GM19455 (cell line): Measurements from ENCODE around the gene SECISBP2L.
"Not testable (repeated sequence)": the region's sequence is repeated elsewhere in the genome, so short reads cannot be mapped to it uniquely, and the experiment has no call there.

Experiments
- ATAC-seq: cut with Tn5 transposase; IDR thresholded peaks from one replicate; pipeline ENCODE4 v1.9.1; 2021; ENCODE audit not compliant: unreplicated experiment

Gene SECISBP2L

DNA sequence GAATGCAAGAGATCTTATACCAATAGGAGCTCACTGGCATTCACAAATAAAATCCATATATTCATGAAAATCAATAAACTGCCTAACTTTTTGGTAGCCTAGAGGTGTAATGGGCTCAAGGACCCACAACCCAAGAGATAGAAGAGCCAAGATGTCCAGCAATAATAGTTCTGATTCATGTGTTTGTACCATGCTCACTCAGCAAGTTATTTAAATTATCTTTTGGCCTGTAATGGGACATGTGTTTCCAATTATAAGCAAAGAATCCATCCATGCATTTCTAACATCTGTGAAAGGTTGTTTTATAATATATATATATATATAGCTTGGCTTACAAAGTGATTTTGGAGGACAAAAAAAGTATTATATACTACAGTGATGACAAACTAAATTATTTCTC lies 52.9 kb downstream of the SECISBP2L start:
- no peak for ATAC-seq

DNA sequence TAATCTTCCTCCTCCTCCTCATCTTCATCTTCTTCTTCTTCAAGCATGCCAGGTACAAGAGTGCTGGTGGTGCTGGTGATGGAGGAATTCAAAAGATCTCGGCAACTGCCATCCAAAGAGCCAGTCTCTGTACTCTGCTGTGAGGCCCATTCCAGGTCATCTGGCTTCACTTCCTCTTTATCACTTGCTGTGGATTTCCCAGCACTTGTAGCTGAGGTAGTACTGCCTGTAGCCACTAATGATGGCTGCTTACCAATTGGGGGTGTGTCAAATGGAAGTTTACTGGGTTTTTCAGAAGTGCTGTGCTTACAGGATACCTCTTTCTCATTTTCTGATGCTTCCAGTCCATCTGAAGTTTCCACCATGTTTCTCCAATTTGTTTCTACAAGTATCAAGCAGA lies 53.7 kb downstream of the SECISBP2L start:
- ATAC-seq = no peak

DNA sequence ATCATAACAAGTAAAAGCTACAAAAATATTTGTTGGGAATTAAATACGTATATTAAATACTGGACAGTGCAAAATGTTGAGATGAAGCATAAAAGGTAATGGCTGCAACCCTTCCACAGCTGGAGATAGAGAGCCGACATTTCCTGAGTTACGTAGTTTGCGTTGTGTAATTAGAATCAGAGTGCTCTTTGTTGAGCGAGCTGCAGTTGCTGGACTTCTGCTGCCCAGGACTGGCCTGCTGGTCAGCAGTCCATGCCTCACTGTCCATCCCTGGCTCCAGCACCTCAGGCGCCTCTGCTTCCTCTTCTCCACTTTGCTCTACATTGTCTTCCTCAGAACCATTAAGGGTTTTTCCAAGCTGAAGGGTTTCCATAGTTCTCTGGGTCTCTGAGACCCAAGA lies 54.1 kb downstream of the SECISBP2L start:
- no peak for ATAC-seq

DNA sequence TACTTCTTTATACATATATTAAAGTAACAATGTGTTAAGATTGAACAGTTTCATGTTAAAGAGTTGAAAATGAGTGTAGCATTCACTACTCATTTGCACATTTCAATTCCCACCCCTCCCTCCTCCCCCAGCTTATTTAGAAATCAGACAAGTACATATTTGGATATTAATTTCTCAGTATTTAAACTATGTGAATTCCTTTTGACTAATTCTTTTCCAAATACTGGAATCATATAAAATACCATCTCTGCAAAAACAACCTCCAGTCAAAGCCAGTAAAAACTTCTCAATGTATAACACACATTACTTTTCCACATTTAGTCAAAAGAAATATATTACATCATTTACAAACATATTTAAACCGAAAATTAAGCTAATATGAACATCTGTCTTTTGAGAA lies 57.1 kb downstream of the SECISBP2L start:
- ATAC-seq = no peak

DNA sequence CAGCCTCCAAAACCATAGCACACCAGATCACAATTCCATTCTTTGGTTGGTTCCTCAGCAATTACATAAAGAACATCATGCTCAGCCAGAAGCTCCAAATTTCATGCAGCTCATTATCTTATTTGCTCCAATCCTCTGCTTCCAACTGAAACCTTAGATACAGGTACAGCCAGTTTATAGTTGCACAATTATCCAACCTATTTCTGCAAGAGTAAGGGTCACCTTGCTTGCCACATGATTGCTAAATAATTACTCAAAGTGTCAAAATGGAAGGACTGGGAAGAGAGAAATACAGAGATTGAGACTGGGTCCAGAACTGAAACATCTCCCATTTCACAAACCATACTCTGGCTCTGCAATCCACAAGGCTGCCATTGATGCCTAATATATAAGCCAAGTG lies 59.1 kb downstream of the SECISBP2L start:
- ATAC-seq = no peak

DNA sequence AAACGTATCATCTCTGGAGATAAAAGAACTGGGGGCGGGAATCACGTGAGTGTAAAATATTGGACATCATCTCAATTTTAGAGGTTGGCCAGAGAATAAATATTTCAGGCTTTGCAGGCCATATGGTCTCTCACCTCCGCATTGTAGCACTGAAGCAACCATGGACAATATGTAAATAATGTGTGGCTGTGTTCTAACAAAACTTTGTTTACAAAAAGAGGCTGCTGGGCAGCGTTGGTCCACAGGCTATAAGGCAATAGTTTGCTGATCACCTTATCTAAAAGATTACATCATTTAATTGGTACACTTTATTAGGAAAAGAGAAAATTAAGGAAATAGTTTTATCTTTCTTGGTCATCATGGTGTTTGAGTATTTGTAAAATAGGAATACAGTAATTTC lies 60.0 kb downstream of the SECISBP2L start:
- ATAC-seq = no peak

DNA sequence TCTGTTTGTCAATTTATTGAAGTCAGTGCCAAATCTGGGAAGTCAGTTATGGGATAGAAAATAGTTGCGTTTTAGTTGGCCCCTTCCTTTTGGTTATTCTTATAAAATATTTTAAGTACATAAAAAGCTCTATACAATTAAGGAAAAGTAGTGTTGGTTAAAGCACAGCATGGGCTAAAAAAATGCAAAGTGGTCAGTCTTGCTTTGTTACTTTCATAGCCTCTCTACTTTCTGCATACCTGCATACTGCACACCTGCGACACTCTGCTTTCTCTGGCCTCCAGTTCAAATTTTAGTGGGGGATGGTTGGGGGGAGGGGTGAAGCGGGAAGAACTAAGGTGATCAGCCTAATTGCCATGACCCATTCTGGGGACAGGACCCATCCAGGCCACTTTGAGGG lies 60.7 kb downstream of the SECISBP2L start:
- ATAC-seq = no peak

DNA sequence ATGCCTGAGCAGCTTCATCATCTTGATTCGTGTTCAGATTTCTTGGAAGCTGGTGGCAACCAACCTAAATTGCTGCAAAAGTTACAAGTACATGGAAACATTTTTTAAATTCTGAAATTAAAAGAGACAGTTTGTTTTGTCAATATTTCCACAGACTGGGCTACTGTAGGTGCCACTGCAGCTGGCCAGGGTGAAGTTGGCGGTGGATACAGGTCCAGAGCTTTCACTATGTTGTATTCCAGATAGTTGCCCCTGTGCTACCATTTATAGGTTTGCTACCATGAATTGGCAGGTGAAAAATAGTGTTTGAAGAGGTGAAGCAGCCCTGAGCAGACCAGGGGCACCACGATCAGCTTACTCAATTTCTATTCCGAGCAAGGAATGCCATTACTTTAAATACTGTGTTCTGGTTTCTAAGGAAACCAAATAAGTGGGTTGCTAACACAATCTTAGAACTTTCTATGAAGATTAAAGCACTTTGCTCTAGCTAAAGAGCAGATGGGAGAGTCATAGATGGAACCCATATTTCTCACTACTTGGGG lies 61.4 kb downstream of the SECISBP2L start:
- no peak for ATAC-seq

DNA sequence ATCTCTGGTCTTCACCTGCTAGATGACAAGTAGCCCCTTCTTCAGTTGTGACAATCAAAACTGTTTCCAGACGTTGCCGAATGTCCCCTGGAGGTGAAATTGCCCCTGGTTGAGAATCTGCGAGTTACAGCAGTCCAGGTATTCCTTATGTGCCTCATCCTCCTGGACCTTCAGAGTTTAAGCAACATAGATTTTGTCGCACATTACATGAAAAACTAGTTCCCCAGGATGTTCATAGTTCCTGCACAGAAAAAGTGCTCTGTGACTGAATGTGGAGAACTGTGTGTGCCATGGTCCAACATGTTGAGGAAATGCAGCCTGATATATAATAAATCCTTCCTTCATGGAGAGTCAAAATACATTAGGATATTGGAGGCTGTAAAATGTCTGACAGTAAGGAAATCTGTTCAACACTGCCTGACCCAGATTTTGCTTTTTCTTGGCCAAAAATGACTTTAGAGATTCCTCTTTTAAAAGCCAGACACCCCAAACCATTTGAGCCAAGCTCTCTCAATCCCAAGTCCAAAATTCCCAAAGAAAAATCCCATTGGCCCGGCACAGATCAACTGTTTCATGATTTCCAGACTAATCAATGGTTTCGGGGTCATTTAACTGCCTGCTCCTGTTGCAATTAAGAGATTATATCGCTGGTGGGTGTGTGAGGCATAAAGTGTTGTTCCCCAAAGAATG lies 62.1 kb downstream of the SECISBP2L start:
- no peak for ATAC-seq

DNA sequence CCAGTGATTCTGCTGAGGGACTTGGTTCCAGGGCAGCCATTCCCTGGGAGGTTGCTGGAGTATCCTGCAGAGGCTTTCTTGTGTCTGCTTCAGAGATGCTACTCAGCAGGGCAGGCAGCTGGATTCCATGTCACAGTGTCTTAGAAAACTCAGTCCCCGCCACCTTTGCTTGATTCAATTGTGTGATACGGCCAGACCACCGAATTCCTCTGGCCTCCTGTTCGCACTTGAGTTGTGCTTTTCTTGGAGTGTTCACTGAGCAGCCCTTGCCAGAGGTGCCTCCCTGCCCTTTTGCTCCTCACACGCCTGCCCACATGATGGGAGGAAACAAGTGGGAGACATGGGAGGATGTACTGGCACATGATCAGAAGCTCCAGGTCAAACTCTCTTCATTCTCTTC lies 62.9 kb downstream of the SECISBP2L start:
- no peak for ATAC-seq

DNA sequence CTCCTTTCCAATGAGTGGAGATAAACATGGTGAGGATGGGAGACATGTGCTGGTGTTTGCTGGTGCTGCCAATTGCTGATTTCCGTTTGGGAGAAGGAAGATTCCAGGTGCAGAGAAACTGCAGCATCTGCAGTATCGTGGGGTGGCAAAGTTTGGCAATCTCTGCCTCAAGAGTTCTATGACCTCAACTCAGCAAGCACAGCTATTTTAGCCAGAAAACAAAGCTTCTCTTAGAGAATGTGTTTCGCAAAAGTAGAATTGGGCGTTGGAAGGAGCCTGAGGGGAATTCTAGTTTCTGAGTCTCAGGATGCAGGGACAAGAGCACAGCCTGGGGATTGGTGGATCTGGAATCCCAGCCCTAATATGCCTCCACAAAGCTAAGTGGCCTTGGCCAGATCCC lies 64.3 kb downstream of the SECISBP2L start:
- ATAC-seq = no peak

DNA sequence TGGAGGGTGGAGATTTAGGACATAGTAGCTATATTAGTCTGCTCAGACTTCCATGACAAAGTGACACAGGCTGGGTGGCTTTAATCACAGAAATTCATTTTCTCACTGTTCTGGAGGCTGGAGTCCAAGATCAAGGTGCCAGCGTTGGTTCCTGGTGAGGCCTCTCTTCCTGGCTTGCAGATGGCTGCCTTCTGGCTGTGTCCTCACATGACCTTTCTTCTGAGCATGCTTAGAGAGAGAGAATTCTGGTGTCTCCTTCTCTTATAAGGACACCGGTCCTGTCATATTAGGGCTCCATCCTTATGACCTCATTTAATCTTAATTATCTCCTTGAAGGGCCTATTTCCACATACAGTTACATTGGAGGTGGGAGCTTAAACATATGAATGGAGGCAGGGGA lies 67.6 kb downstream of the SECISBP2L start:
- no peak for ATAC-seq

DNA sequence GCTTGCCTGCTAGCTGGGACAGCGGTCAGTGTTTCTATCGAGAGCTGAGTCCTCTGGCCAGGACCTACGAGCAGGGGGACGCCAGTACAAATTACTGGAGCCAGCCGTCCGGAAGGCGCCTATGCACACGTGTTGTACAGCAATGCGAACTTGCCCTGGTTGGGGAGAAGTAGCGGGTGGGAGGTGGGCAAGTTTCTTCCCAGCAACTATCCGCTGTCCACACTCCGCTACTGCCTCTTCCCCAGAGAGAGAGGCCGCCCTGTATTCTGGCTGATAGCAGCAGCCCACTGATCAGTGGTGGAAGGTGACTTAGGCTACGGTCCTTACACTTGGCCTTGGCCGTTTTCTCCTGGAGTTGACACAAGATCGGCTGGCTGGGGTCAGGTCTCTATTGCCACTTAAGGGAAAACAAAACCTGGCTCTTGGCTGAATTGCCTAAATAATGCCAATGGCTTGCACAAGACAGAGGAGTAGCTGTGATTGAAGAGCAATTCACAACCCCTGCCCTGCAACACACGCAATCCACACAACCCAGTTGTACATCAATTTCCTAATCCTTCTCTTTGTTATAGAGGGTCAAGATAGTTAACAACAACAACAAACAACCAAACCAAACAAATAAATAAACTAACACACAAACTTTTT lies 69.7 kb downstream of the SECISBP2L start:
- no peak for ATAC-seq

DNA sequence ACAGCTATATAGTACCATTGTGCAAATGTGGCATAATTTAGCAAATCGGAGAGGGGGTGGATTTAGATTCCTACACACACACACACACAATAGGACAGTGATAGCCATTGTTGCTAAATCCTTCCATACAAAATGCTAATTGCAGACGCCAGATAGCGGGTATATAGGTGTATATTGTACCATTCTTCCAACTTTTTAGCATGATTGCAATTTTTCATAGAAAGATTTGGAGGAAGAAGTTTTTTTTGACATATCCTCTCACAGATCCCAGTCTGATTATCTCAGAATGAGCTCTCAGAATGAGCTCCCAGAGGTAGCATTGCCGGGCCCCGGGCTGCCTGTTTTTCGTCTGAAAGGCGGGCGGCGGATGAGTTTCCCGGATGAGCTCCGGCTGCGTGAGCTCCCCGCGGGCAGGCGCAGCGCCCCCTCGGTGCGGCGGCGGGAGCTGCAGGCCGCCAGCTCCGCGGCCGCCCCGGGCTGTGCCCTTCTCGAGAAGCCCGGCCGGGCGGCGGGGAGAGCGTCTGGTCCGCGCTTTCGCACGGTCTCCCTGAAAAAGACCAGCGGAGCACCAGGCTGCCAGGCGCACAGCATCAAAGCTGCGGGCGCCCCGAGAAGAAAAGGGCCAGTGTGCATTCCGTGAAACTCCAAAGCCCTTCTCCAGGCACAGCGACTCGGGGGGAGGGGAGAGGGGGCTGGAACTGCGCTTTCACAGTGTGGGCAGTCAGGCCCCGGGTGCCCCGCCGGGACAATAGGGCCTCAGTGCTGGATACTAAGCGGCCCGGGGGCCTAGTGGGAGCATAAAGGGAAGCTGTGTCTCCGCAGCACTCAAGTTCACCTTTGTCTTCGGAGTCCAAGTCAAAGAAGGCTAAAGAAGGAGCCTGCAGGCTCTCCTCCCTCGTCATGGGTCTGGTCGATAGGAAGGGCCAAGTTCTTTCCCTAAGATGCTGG lies 70.5 kb downstream of the SECISBP2L start:
- peak; percentile 94 for ATAC-seq

DNA sequence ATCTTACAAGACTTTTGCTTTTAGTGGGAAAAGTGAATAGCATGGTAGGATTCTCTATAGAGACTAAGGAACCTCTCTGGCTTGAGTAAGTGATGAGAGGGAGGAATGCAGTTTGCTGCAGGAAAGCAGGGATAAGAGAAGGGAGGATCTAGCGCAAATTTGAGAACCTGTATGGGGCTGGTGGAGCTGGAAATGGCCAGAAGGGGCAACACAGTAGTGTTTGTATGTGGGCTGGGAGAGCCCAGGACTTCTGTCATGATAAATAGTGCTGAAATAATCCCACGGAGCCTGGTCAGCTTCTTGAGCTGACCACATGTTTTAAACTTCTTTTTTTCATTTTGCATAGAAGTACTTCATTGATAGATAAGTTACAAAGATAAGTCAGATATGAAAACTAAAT lies 71.4 kb downstream of the SECISBP2L start:
- ATAC-seq = no peak

DNA sequence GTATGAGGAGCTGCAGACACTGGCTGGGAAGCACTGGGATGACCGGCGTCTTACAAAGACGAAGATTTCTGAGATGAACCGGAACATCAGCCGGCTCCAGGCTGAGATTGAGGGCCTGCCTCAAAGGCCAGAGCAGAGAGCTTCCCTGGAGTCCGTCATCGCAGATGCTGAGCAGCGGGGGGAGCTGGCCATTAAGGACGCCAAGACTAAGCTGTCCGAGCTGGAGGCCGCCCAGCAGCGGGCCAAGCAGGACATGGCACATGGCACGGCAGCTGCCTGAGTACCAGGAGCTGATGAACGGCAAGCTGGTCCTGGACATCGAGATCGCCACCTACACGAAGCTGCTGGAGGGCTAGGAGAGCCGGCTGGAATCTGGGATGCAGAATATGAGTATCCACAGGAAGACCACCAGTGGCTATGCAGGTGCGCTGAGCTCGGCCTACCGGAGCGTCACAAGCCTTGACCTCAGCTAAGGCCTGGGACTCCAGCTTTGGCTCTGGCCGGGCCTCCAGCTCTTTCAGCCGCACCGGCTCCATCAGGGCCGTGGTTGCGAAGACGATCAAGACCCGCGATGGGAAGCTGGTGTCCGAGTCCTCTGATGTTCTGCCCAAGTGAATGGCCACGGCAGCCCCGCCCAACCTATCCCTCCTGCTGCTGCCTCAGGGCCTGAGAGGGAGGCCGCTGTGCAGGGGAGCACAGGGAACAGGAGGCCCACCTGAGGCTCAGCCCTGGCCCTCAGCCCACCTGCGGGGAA lies 73.3 kb downstream of the SECISBP2L start:
- no peak for ATAC-seq

DNA sequence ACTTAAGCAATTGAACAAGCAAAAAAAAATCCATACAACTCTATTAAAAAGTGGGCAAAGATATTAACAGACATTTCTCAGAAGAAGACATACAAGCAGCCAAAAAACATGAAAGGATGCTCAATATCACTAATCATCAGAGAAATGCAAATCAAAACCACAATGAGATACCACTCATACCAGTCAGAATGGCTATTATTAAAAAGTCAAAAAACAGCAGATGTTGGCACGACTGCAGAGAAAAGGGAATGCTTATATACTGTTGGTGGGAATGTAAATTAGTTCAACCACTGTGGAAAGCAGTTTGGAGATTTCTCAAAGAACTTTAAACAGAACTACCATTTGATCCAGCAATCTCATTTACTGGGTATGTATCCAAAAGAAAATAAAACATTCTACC lies 75.3 kb downstream of the SECISBP2L start:
- ATAC-seq = not testable (repeated sequence)

DNA sequence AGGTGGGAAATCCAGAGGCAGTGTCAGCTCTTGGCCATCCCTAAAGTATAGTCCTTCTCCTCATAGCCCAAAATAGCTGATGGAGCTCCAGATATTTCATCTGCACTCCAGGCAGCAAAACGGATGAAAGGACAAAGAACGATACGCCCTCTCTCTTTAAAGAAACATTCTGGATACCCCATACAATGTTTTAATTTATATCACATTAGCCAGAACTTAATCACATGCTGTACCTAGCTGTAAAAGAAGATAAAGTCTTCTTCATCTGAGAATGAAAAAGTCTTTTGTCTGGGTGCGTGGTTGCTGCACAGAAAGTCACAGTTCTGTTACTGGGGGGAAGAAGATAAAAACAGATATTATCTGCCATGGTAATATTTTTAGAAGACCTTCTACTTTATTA lies 78.2 kb downstream of the SECISBP2L start:
- ATAC-seq = no peak

DNA sequence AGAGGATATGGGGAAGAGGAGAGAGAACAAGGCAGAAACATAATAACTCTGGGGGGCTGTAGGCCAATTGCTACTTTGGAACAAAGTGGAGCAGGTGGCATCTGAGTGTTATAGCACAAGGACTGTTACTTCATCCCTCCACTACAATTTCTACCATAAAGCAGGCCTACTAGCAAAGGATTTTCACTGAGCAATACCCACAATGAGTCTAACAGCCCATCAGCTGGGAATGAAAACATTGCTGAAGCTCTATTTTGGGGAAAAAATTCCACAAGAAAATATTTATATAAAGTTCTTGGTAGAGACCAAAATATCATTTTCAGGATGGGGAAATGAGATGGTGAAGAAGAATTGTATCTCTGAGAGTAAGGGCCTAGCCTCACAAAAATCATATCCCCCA lies 78.9 kb downstream of the SECISBP2L start:
- ATAC-seq = no peak

DNA sequence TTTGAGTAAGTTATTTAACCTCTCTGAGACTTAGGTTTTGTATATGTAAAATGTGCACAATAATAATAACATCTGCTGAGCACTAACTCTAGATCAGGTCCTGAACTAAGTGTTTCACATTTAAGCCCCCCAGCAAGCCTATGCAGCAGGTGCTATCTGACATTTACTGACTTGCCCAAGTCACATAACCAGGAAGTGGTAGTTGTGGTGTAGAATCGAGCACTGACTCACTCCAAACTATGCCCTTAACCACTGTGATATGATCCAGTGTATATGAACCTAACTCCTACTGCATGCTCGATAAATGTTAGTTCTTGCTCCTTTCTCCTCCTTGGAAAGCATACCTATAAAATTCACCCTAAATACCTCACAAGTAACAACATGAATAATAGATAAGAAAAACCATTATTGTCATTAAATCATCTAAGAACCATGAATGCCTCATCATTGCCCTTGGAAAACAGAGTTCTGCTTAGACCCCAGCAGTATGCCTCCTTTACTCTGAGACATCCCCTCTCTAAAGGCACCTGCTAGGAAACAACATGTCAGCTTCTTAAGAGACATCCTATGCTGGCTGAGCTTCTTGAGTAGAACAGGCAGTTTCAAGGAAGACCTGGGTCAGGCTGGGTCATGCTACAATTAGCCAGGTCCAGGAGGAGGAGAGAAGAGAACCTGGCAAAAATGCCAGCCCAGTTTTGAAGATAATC lies 79.5 kb downstream of the SECISBP2L start:
- ATAC-seq = peak; percentile 86
